ENCODE data around the gene ZNF134.

Gene ZNF134

GRCh38 chr19:57599761-57600383 lies 14.2 kb upstream of the ZNF134 start, which contains the start of gene ZNF530 (continued):
- TF ChIP-seq ZNF701 (tag by site-specific recombination; IDR thresholded peaks at IDR 0.05) = no peak
- TF ChIP-seq ZFP69B (tag by site-specific recombination; IDR thresholded peaks at IDR 0.05) = no peak
- 0 out of 2 replicates have a peak, but pooled peaks have one; percentile 61 for TF ChIP-seq ZNF692 (tag by site-specific recombination; IDR thresholded peaks at IDR 0.05)
- peak; percentile 77; the same call in 1 of the 2 replicates for TF ChIP-seq ZNF610 (tag by site-specific recombination; IDR thresholded peaks at IDR 0.05; ENCODE audit: borderline replicate concordance)
- TF ChIP-seq ZSCAN18 (tag by site-specific recombination; IDR thresholded peaks at IDR 0.05) = no peak
- peak; percentile 78 for TF ChIP-seq PBX3 (CRISPR knock-in tag; IDR thresholded peaks at IDR 0.05)
- TF ChIP-seq ZBTB11 (tag by site-specific recombination; conservative IDR thresholded peaks at IDR 0.05; ENCODE audit: low read depth) = peak; percentile 97
- TF ChIP-seq PRDM10 (tag by site-specific recombination; IDR thresholded peaks at IDR 0.05) = no peak; the same call in none of the 2 replicates
- TF ChIP-seq ZNF792 (tag by site-specific recombination; IDR thresholded peaks at IDR 0.05) = no peak
- peak; percentile 69 for TF ChIP-seq ZNF544 (tag by site-specific recombination; IDR thresholded peaks at IDR 0.05)
- TF ChIP-seq ZNF488 (tag by site-specific recombination; IDR thresholded peaks at IDR 0.05) = no peak
- TF ChIP-seq ATF2 (tag by site-specific recombination; IDR thresholded peaks at IDR 0.05; ENCODE audit: low read depth) = no peak
- TF ChIP-seq ZNF629 (tag by site-specific recombination; IDR thresholded peaks at IDR 0.05) = peak; percentile 60
- peak; percentile 98 for TF ChIP-seq ZNF335 (tag by site-specific recombination; conservative IDR thresholded peaks at IDR 0.05)
- TF ChIP-seq ZNF26 (tag by site-specific recombination; IDR thresholded peaks at IDR 0.05) = no peak
- no peak for TF ChIP-seq ZNF423 (tag by site-specific recombination; IDR thresholded peaks at IDR 0.05)
- no peak for TF ChIP-seq ZNF157 (tag by site-specific recombination; IDR thresholded peaks at IDR 0.05)
- TF ChIP-seq ZFP41 (tag by site-specific recombination; IDR thresholded peaks at IDR 0.05; ENCODE audit: borderline replicate concordance) = no peak
- peak; percentile 83 for TF ChIP-seq ZNF76 (tag by site-specific recombination; IDR thresholded peaks at IDR 0.05; ENCODE audit: borderline replicate concordance, low read depth)
- no peak for TF ChIP-seq ZNF473 (tag by site-specific recombination; IDR thresholded peaks at IDR 0.05)
- no peak for TF ChIP-seq ZNF211 (tag by site-specific recombination; IDR thresholded peaks at IDR 0.05; ENCODE audit: low read depth)

Measured in HEK293 (cell line).